ENCODE data around the gene SLC44A5. TPM values are rescaled to one million over a fixed set of nuclear protein-coding genes. Genes with fewer than 3 reads are reported as not detected.

Gene SLC44A5
- total RNA-seq, 1 experiment from 2014 or later: 0.80 TPM

- ChIA-PET POLR2A (ENCODE audit: low non-redundant PET) (interaction anchor here (0.8 kb wide), 1 partner anchor 127 kb away, joined by 4 read pairs; no protein-coding TSS in a partner anchor), CTCF (no interaction called here)
- no peak for TF ChIP-seq CTCF (conservative IDR thresholded peaks at IDR 0.05; ENCODE audit: low read depth, low read length)
- TF ChIP-seq EZH2 (IDR thresholded peaks at IDR 0.05; ENCODE audit: borderline replicate concordance, low read depth, low read length, poor library complexity, severe bottlenecking): no peak
- no peaks in the 10 kb centered on the region for H3K4me1 ChIP-seq (ENCODE audit: insufficient read depth, low read length, poor library complexity, severe bottlenecking)
- no peaks in the 10 kb centered on the region for H3K27me3 ChIP-seq (replicated peaks; ENCODE audit: insufficient read depth, low read depth, low read length, poor library complexity)
- H3K36me3 ChIP-seq (ENCODE audit: insufficient read depth, low read length, poor library complexity, severe bottlenecking): no peaks in the 10 kb centered on the region
- intact Hi-C loops (cut with micrococcal nuclease; ENCODE audit: unreplicated experiment): no loop called here
- no peak for DNase-seq (ENCODE audit: low spot score)
- no peak overlapping the region for H3K4me3 ChIP-seq (ENCODE audit: low read depth, low read length, poor library complexity, severe bottlenecking)
- no TSS peak for BruUV-seq (replicated peaks)
- no peak overlapping the region for H3K27ac ChIP-seq (ENCODE audit: low read depth, low read length, poor library complexity, severe bottlenecking)
- no peaks in the 10 kb centered on the region for H3K9me3 ChIP-seq (ENCODE audit: low read depth, low read length, poor library complexity, severe bottlenecking)
Measured at GRCh38 chr1:75587692-75588091, 23.2 kb downstream of the SLC44A5 start.

GRCh38 chr1:75583282-75583681, 27.6 kb downstream of the SLC44A5 start:
- Histone ChIP-seq H3K27me3 (replicated peaks; ENCODE audit: insufficient read depth, low read depth, low read length, poor library complexity) (no peaks in the 10 kb centered on the region), H3K4me1 (ENCODE audit: insufficient read depth, low read length, poor library complexity, severe bottlenecking) (no peaks in the 10 kb centered on the region), H3K4me3 (ENCODE audit: low read depth, low read length, poor library complexity, severe bottlenecking) (no peak overlapping the region), H3K9me3 (ENCODE audit: low read depth, low read length, poor library complexity, severe bottlenecking) (no peaks in the 10 kb centered on the region), H3K27ac (ENCODE audit: low read depth, low read length, poor library complexity, severe bottlenecking) (no peak overlapping the region), H3K36me3 (ENCODE audit: insufficient read depth, low read length, poor library complexity, severe bottlenecking) (no peaks in the 10 kb centered on the region)
- intact Hi-C loops (cut with micrococcal nuclease; ENCODE audit: unreplicated experiment): no loop called here
- ChIA-PET POLR2A (ENCODE audit: low non-redundant PET) (no interaction called here), CTCF (no interaction called here)
- no peak for DNase-seq (ENCODE audit: low spot score)
- no TSS peak for BruUV-seq (replicated peaks)
- TF ChIP-seq EZH2 (IDR thresholded peaks at IDR 0.05; ENCODE audit: borderline replicate concordance, low read depth, low read length, poor library complexity, severe bottlenecking): no peak
- TF ChIP-seq CTCF (conservative IDR thresholded peaks at IDR 0.05; ENCODE audit: low read depth, low read length): no peak

- H3K27ac ChIP-seq (ENCODE audit: low read depth, low read length, poor library complexity, severe bottlenecking): no peak overlapping the region
- H3K36me3 ChIP-seq (ENCODE audit: insufficient read depth, low read length, poor library complexity, severe bottlenecking): no peaks in the 10 kb centered on the region
- no peaks in the 10 kb centered on the region for H3K27me3 ChIP-seq (replicated peaks; ENCODE audit: insufficient read depth, low read depth, low read length, poor library complexity)
- no peaks in the 10 kb centered on the region for H3K9me3 ChIP-seq (ENCODE audit: low read depth, low read length, poor library complexity, severe bottlenecking)
- H3K4me3 ChIP-seq (ENCODE audit: low read depth, low read length, poor library complexity, severe bottlenecking): no peak overlapping the region
- no peaks in the 10 kb centered on the region for H3K4me1 ChIP-seq (ENCODE audit: insufficient read depth, low read length, poor library complexity, severe bottlenecking)
- intact Hi-C loops (cut with micrococcal nuclease; ENCODE audit: unreplicated experiment): no loop called here
- no peak for DNase-seq (ENCODE audit: low spot score)
- ChIA-PET CTCF (no interaction called here), POLR2A (ENCODE audit: low non-redundant PET) (no interaction called here)
- no TSS peak for BruUV-seq (replicated peaks)
- TF ChIP-seq CTCF (conservative IDR thresholded peaks at IDR 0.05; ENCODE audit: low read depth, low read length): no peak
- no peak for TF ChIP-seq EZH2 (IDR thresholded peaks at IDR 0.05; ENCODE audit: borderline replicate concordance, low read depth, low read length, poor library complexity, severe bottlenecking)
Measured at GRCh38 chr1:75582725-75583261, 28.1 kb downstream of the SLC44A5 start.
